T-helper 2 cell treated with Interferon-gamma antibody and Interleukin-4, amounts not matched to agents 5 μg/mL and 100 μg/mL, for 36 hours (primary cell): ENCODE results near the gene PKD2.
A peak's percentile ranks its signal among the peaks of the same experiment; 100 is the strongest.

Source experiments
- DNase-seq: peaks from one replicate; pipeline ENCODE4 v3.0.0; 2021; ENCODE audit warnings: low spot score
- H3K27ac Mint-ChIP-seq: one replicate; pipeline ENCODE4 v1.8.0; 2021; ENCODE audit warnings: mild to moderate bottlenecking, mixed read lengths
- H3K27me3 Mint-ChIP-seq: one replicate; pipeline ENCODE4 v1.8.0; 2021; ENCODE audit warnings: low read depth, mixed read lengths
- H3K36me3 Mint-ChIP-seq: one replicate; pipeline ENCODE4 v1.8.0; 2021; ENCODE audit warnings: low read depth, mixed read lengths
- H3K4me1 Mint-ChIP-seq: one replicate; pipeline ENCODE4 v1.8.0; 2021; ENCODE audit warnings: low read depth, mixed read lengths
- H3K4me3 Mint-ChIP-seq: one replicate; pipeline ENCODE4 v1.8.0; 2022; ENCODE audit warnings: mild to moderate bottlenecking, moderate library complexity, mixed read lengths
- H3K9me3 Mint-ChIP-seq: one replicate; pipeline ENCODE4 v1.8.0; 2021; ENCODE audit warnings: mixed read lengths

Gene PKD2

GRCh38 chr4:88007304-88008121 is at the start of gene PKD2:
Gene PKD2, plus strand, starts transcription at chr4:88007635. Its CDS starts 99 bp downstream, at chr4:88007734.
- H3K9me3 Mint-ChIP-seq, result no peaks in the 10 kb centered on the region

GRCh38 chr4:87961993-87962392 is 45.4 kb upstream of the PKD2 start:
- Mint-ChIP-seq H3K4me3 (no peak overlapping the region), H3K9me3 (no peaks in the 10 kb centered on the region), H3K27ac (no peak overlapping the region), H3K36me3 (no peaks in the 10 kb centered on the region), H3K4me1 (no peaks in the 10 kb centered on the region), H3K27me3 (peaks cover 13% of the 10 kb centered on the region)
- no peak for DNase-seq

More at GRCh38 chr4:88007304-88008121, at the start of gene PKD2:
- H3K4me3 Mint-ChIP-seq, result peak within 1 kb of the TSS; percentile 91
- peak; percentile 83 for DNase-seq
- H3K36me3 Mint-ChIP-seq, result peaks cover 12% of the 10 kb centered on the region
- peak within 1 kb of the TSS; percentile 84 for H3K27ac Mint-ChIP-seq
- H3K4me1 Mint-ChIP-seq, result peaks cover 27% of the 10 kb centered on the region
- peaks cover 22% of the 10 kb centered on the region for H3K27me3 Mint-ChIP-seq

GRCh38 chr4:87962398-87963146 is 44.9 kb upstream of the PKD2 start:
- H3K9me3 Mint-ChIP-seq, result no peaks in the 10 kb centered on the region
- DNase-seq, result no peak
- H3K27ac Mint-ChIP-seq, result no peak overlapping the region
- peaks cover 18% of the 10 kb centered on the region for H3K27me3 Mint-ChIP-seq
- no peak overlapping the region for H3K4me3 Mint-ChIP-seq
- no peaks in the 10 kb centered on the region for H3K36me3 Mint-ChIP-seq
- H3K4me1 Mint-ChIP-seq, result no peaks in the 10 kb centered on the region

- Mint-ChIP-seq H3K4me3 (no peak overlapping the region), H3K27ac (no peak overlapping the region), H3K27me3 (peaks cover 36% of the 10 kb centered on the region), H3K36me3 (no peaks in the 10 kb centered on the region), H3K9me3 (no peaks in the 10 kb centered on the region), H3K4me1 (no peaks in the 10 kb centered on the region)
- DNase-seq, result no peak
These were observed 41.9 kb upstream of the PKD2 start for GRCh38 chr4:87965501-87965975.

- Mint-ChIP-seq H3K4me3 (no peak overlapping the region), H3K4me1 (no peaks in the 10 kb centered on the region), H3K36me3 (no peaks in the 10 kb centered on the region), H3K27ac (no peak overlapping the region), H3K9me3 (no peaks in the 10 kb centered on the region), H3K27me3 (peaks cover 37% of the 10 kb centered on the region)
- no peak for DNase-seq
These were observed 41.3 kb upstream of the PKD2 start for GRCh38 chr4:87966095-87966496.

GRCh38 chr4:87967193-87967592 is 40.2 kb upstream of the PKD2 start:
- Mint-ChIP-seq H3K27me3 (peaks cover 44% of the 10 kb centered on the region), H3K27ac (no peak overlapping the region), H3K36me3 (no peaks in the 10 kb centered on the region), H3K4me1 (no peaks in the 10 kb centered on the region), H3K4me3 (no peak overlapping the region), H3K9me3 (no peaks in the 10 kb centered on the region)
- DNase-seq, result no peak

- H3K27ac Mint-ChIP-seq, result no peak overlapping the region
- H3K36me3 Mint-ChIP-seq, result no peaks in the 10 kb centered on the region
- no peak for DNase-seq
- H3K4me1 Mint-ChIP-seq, result no peaks in the 10 kb centered on the region
- peaks cover 53% of the 10 kb centered on the region for H3K27me3 Mint-ChIP-seq
- no peak overlapping the region for H3K4me3 Mint-ChIP-seq
- H3K9me3 Mint-ChIP-seq, result no peaks in the 10 kb centered on the region
These were observed 37.3 kb upstream of the PKD2 start for GRCh38 chr4:87970121-87970520.

GRCh38 chr4:87971866-87972265 is 35.6 kb upstream of the PKD2 start:
- no peak overlapping the region for H3K27ac Mint-ChIP-seq
- no peak for DNase-seq
- no peak overlapping the region for H3K4me3 Mint-ChIP-seq
- peaks cover 4% of the 10 kb centered on the region for H3K4me1 Mint-ChIP-seq
- peaks cover 64% of the 10 kb centered on the region for H3K27me3 Mint-ChIP-seq
- no peaks in the 10 kb centered on the region for H3K9me3 Mint-ChIP-seq
- H3K36me3 Mint-ChIP-seq, result no peaks in the 10 kb centered on the region

- H3K36me3 Mint-ChIP-seq, result no peaks in the 10 kb centered on the region
- no peaks in the 10 kb centered on the region for H3K9me3 Mint-ChIP-seq
- no peak overlapping the region for H3K27ac Mint-ChIP-seq
- peak; percentile 16 for DNase-seq
- H3K4me3 Mint-ChIP-seq, result no peak overlapping the region
- peaks cover 56% of the 10 kb centered on the region for H3K27me3 Mint-ChIP-seq
- peaks cover 4% of the 10 kb centered on the region for H3K4me1 Mint-ChIP-seq
These were observed 33.9 kb upstream of the PKD2 start for GRCh38 chr4:87973283-87974169.

- no peak for DNase-seq
- H3K27ac Mint-ChIP-seq, result no peak overlapping the region
- H3K27me3 Mint-ChIP-seq, result peaks cover 59% of the 10 kb centered on the region
These were observed 32.5 kb upstream of the PKD2 start for GRCh38 chr4:87974856-87975462.

GRCh38 chr4:87975466-87975865 is 32.0 kb upstream of the PKD2 start, which contains the start of gene SPP1:
Gene SPP1, plus strand, starts transcription at chr4:87975714. Its CDS starts 1,182 bp downstream, at chr4:87976896.
- peak within 1 kb of the TSS; percentile 70 for H3K4me3 Mint-ChIP-seq
- no peak within 1 kb of the TSS for H3K27ac Mint-ChIP-seq
- peaks cover 4% of the 10 kb centered on the region for H3K4me1 Mint-ChIP-seq
- peak; percentile 44 for DNase-seq
- H3K36me3 Mint-ChIP-seq, result no peaks in the 10 kb centered on the region
- no peaks in the 10 kb centered on the region for H3K9me3 Mint-ChIP-seq
- peaks cover 58% of the 10 kb centered on the region for H3K27me3 Mint-ChIP-seq

More at GRCh38 chr4:87974856-87975462, 32.5 kb upstream of the PKD2 start:
- Mint-ChIP-seq H3K4me1 (peaks cover 4% of the 10 kb centered on the region), H3K9me3 (no peaks in the 10 kb centered on the region), H3K36me3 (no peaks in the 10 kb centered on the region), H3K4me3 (peak overlapping the region; percentile 70)

GRCh38 chr4:87977521-87978278 is 29.7 kb upstream of the PKD2 start:
- DNase-seq, result no peak
- H3K9me3 Mint-ChIP-seq, result no peaks in the 10 kb centered on the region

More at GRCh38 chr4:87977521-87978278, 29.7 kb upstream of the PKD2 start:
- H3K36me3 Mint-ChIP-seq, result no peaks in the 10 kb centered on the region
- H3K4me1 Mint-ChIP-seq, result peaks cover 4% of the 10 kb centered on the region
- peaks cover 48% of the 10 kb centered on the region for H3K27me3 Mint-ChIP-seq
- no peak overlapping the region for H3K4me3 Mint-ChIP-seq
- H3K27ac Mint-ChIP-seq, result no peak overlapping the region
